Measurements from ENCODE around the gene DAZL. TPM values are rescaled to one million over a fixed set of nuclear protein-coding genes. Genes with fewer than 3 reads are reported as not detected.

The DAZL gene
- polyA plus RNA-seq, 1 of the 3 experiments (the other 2 are of a cell fraction) = not detected

DNA sequence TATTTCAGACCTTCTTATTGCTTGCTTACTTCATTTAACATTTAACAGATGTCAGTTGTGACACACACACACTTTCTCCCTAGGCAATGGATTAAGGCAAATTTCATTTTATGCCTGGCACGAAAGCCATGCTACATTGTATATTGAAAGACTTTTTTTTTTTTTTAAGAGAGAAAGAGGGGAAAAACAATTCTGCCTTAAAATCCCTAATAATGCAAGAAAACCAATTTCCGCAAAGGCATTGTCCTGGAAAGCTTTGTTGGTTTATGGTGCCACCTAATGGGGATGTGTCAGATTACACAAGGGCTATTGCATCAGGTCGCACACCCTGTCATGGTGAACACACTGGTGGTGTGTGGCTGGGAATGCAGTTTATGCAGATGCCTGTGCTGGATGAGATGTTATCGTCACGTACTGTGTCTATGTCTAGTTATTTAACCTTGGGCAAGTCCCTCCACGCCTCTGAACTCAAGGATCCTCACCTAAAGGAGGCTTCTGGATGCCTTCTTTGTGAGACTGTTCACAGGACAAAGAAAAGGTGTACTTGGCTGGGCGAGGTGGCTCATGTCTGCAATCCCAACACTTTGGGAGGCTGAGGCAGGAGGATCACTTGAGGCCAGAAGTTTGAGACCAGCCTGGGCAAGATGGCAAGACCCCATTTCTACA is 54.4 kb downstream of the DAZL start:
- peak; percentile 73 for DNase-seq
- H3K9me2 ChIP-seq = no peaks in the 10 kb centered on the region
- no peaks in the 10 kb centered on the region for H3K36me3 ChIP-seq (replicated peaks in 1 of 2; ENCODE audit: control insufficient read depth in 1 of 2, insufficient read depth in 2 of 2, low read length in 1 of 2)
- H3K9me3 ChIP-seq = no peaks in the 10 kb centered on the region
- H3K27ac ChIP-seq (ENCODE audit: low read depth in 2 of 2, low read length in 1 of 2) = peak overlapping the region in 1 of 2 experiments; percentile 90; a peak in 2 of 4 replicates
- H3K27me3 ChIP-seq (ENCODE audit: insufficient read depth) = no peaks in the 10 kb centered on the region
- H3K4me1 ChIP-seq (ENCODE audit: control insufficient read depth in 1 of 2, insufficient read depth in 2 of 2, low read depth in 1 of 2, low read length in 1 of 2) = peaks cover 0 to 7% of the 10 kb centered on the region in 2 experiments; a peak in 2 of 4 replicates
- H3F3A ChIP-seq (replicated peaks; ENCODE audit: insufficient read depth) = no peaks in the 10 kb centered on the region
- H2AFZ ChIP-seq (ENCODE audit: low read depth) = peak overlapping the region; percentile 91
- H3K4me2 ChIP-seq = peak overlapping the region; percentile 11; the same call in 1 of the 2 replicates
- 20% methylated on average over 7 of the region's 7 CpGs for WGBS (ENCODE audit: low lambda C conversion rate)
- H3K4me3 ChIP-seq (ENCODE audit: low read depth in 2 of 2, low read length in 1 of 2) = peak overlapping the region in 1 of 2 experiments; percentile 18; a peak in 1 of 4 replicates
- CTCF ChIA-PET = interaction anchor here (0.6 to 3.2 kb wide), 34 partner anchors 9 to 1562 kb away, joined by 3 to 88 read pairs (median 5); partner anchors contain the start of genes GALNT15 and RFTN1
- POLR2A ChIA-PET = interaction anchor here (1.3 to 1.8 kb wide), 2 partner anchors 34 to 260 kb away, joined by 3 to 13 read pairs; no protein-coding TSS in a partner anchor
- no peaks in the 10 kb centered on the region for H4K20me1 ChIP-seq (ENCODE audit: insufficient read depth)
- no peaks in the 10 kb centered on the region for H3K79me2 ChIP-seq (ENCODE audit: insufficient read depth)
- H3K9ac ChIP-seq = no peak overlapping the region
- TF ChIP-seq, protein P1, sequence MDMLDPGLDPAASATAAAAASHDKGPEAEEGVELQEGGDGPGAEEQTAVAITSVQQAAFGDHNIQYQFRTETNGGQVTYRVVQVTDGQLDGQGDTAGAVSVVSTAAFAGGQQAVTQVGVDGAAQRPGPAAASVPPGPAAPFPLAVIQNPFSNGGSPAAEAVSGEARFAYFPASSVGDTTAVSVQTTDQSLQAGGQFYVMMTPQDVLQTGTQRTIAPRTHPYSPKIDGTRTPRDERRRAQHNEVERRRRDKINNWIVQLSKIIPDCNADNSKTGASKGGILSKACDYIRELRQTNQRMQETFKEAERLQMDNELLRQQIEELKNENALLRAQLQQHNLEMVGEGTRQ (IDR thresholded peaks at IDR 0.05; ENCODE audit: borderline replicate concordance, low read depth, low read length) = no peak
- TF ChIP-seq FOXJ3 (CRISPR knock-in tag; IDR thresholded peaks at IDR 0.05) (no peak), RAD21 (IDR thresholded peaks at IDR 0.05; ENCODE audit: low read length) (peak; percentile 98), CHD2 (IDR thresholded peaks at IDR 0.05; ENCODE audit: low read length, partially characterized antibody) (no peak), FOSL2 (IDR thresholded peaks at IDR 0.05; ENCODE audit: borderline replicate concordance, low read depth) (no peak), TCF12 (IDR thresholded peaks at IDR 0.05) (no peak; the same call in 1 of the 2 replicates), SMC3 (IDR thresholded peaks at IDR 0.05; ENCODE audit: low read depth, low read length) (peak; percentile 96), RCOR1 (IDR thresholded peaks at IDR 0.05; ENCODE audit: low read length) (peak; percentile 82), EZH2phosphoT487 (IDR thresholded peaks at IDR 0.05; ENCODE audit: borderline replicate concordance, low read depth) (no peak), NFIC (IDR thresholded peaks at IDR 0.05; ENCODE audit: borderline replicate concordance) (no peak), SIN3A (IDR thresholded peaks at IDR 0.05; ENCODE audit: borderline replicate concordance, low read depth, low read length) (peak; percentile 51; the same call in 1 of the 2 replicates), FOXM1 (IDR thresholded peaks at IDR 0.05; ENCODE audit: low read depth) (no peak), GATA2 (CRISPR knock-in tag; IDR thresholded peaks at IDR 0.05) (peak; percentile 73), NRF1 (IDR thresholded peaks at IDR 0.05; ENCODE audit: low read depth, low read length) (peak; percentile 7; the same call in 1 of the 2 replicates), TAF1 (IDR thresholded peaks at IDR 0.05; ENCODE audit: borderline replicate concordance, low read depth, low read length) (peak; percentile 52; the same call in 1 of the 2 replicates), RXRA (IDR thresholded peaks at IDR 0.05; ENCODE audit: borderline replicate concordance, low read depth) (no peak), MXI1 (IDR thresholded peaks at IDR 0.05; ENCODE audit: low read depth, low read length) (peak; percentile 87), TEAD4 (IDR thresholded peaks at IDR 0.05; ENCODE audit: borderline replicate concordance, insufficient read depth) (no peak)
- TF ChIP-seq, protein P2, sequence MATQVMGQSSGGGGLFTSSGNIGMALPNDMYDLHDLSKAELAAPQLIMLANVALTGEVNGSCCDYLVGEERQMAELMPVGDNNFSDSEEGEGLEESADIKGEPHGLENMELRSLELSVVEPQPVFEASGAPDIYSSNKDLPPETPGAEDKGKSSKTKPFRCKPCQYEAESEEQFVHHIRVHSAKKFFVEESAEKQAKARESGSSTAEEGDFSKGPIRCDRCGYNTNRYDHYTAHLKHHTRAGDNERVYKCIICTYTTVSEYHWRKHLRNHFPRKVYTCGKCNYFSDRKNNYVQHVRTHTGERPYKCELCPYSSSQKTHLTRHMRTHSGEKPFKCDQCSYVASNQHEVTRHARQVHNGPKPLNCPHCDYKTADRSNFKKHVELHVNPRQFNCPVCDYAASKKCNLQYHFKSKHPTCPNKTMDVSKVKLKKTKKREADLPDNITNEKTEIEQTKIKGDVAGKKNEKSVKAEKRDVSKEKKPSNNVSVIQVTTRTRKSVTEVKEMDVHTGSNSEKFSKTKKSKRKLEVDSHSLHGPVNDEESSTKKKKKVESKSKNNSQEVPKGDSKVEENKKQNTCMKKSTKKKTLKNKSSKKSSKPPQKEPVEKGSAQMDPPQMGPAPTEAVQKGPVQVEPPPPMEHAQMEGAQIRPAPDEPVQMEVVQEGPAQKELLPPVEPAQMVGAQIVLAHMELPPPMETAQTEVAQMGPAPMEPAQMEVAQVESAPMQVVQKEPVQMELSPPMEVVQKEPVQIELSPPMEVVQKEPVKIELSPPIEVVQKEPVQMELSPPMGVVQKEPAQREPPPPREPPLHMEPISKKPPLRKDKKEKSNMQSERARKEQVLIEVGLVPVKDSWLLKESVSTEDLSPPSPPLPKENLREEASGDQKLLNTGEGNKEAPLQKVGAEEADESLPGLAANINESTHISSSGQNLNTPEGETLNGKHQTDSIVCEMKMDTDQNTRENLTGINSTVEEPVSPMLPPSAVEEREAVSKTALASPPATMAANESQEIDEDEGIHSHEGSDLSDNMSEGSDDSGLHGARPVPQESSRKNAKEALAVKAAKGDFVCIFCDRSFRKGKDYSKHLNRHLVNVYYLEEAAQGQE (IDR thresholded peaks at IDR 0.05; ENCODE audit: low read depth, low read length) = no peak
- TF ChIP-seq, protein P3, sequence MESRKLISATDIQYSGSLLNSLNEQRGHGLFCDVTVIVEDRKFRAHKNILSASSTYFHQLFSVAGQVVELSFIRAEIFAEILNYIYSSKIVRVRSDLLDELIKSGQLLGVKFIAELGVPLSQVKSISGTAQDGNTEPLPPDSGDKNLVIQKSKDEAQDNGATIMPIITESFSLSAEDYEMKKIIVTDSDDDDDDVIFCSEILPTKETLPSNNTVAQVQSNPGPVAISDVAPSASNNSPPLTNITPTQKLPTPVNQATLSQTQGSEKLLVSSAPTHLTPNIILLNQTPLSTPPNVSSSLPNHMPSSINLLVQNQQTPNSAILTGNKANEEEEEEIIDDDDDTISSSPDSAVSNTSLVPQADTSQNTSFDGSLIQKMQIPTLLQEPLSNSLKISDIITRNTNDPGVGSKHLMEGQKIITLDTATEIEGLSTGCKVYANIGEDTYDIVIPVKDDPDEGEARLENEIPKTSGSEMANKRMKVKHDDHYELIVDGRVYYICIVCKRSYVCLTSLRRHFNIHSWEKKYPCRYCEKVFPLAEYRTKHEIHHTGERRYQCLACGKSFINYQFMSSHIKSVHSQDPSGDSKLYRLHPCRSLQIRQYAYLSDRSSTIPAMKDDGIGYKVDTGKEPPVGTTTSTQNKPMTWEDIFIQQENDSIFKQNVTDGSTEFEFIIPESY (IDR thresholded peaks at IDR 0.05; ENCODE audit: borderline replicate concordance, low read depth) = no peak
- TF ChIP-seq, protein P4, sequence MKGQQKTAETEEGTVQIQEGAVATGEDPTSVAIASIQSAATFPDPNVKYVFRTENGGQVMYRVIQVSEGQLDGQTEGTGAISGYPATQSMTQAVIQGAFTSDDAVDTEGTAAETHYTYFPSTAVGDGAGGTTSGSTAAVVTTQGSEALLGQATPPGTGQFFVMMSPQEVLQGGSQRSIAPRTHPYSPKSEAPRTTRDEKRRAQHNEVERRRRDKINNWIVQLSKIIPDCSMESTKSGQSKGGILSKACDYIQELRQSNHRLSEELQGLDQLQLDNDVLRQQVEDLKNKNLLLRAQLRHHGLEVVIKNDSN (IDR thresholded peaks at IDR 0.05; ENCODE audit: borderline replicate concordance, low read depth) = no peak
- TF ChIP-seq, protein P5, sequence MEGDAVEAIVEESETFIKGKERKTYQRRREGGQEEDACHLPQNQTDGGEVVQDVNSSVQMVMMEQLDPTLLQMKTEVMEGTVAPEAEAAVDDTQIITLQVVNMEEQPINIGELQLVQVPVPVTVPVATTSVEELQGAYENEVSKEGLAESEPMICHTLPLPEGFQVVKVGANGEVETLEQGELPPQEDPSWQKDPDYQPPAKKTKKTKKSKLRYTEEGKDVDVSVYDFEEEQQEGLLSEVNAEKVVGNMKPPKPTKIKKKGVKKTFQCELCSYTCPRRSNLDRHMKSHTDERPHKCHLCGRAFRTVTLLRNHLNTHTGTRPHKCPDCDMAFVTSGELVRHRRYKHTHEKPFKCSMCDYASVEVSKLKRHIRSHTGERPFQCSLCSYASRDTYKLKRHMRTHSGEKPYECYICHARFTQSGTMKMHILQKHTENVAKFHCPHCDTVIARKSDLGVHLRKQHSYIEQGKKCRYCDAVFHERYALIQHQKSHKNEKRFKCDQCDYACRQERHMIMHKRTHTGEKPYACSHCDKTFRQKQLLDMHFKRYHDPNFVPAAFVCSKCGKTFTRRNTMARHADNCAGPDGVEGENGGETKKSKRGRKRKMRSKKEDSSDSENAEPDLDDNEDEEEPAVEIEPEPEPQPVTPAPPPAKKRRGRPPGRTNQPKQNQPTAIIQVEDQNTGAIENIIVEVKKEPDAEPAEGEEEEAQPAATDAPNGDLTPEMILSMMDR (IDR thresholded peaks at IDR 0.05) = peak; percentile 85
- TF ChIP-seq, protein P6, sequence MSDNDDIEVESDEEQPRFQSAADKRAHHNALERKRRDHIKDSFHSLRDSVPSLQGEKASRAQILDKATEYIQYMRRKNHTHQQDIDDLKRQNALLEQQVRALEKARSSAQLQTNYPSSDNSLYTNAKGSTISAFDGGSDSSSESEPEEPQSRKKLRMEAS (IDR thresholded peaks at IDR 0.05; ENCODE audit: low read depth) = peak; percentile 67

Measured in SK-N-SH (cell line).